Psoas muscle (tissue), 8 donors: Measurements from ENCODE around the gene RASSF8. TPM values are rescaled to one million over a fixed set of nuclear protein-coding genes. Genes with fewer than 3 reads are reported as not detected.

ENCODE experiments used
- ATAC-seq, 4 donors: fragments of 200-7000 bp; cut with Tn5 transposase; one replicate each; pipeline ENCODE4 v1.9.1; 2020; ENCODE audit warnings: moderate library complexity in 3 of 4, mild to moderate bottlenecking in 2 of 4
- DNase-seq, 2 donors: peaks; one replicate each; pipeline ENCODE4 v3.0.0-alpha.2; 2020
- H3K27ac ChIP-seq: fragments of 200-600 bp; one replicate; pipeline ENCODE4 v1.8.0; 2022
- H3K27me3 ChIP-seq, 3 donors: fragments of 200-600 bp in 1 of 3; one replicate each; pipeline versions ENCODE4 v1.6.1 to v1.8.0; 2013 to 2022; ENCODE audit warnings: low read length in 2 of 3, mild to moderate bottlenecking in 2 of 3, moderate library complexity in 1 of 3; ENCODE audit not compliant: insufficient read depth in 3 of 3
- H3K36me3 ChIP-seq, 2 donors: fragments of 200-600 bp in 1 of 2; one replicate each; pipeline versions ENCODE4 v1.6.1 to v1.8.0; 2013 to 2022; ENCODE audit warnings: low read depth in 1 of 2, mild to moderate bottlenecking in 1 of 2, moderate library complexity in 1 of 2; ENCODE audit not compliant: insufficient read depth in 1 of 2
- H3K4me1 ChIP-seq: fragments of 200-600 bp; one replicate; pipeline ENCODE4 v1.8.0; 2022
- H3K4me3 ChIP-seq: fragments of 200-600 bp; one replicate; pipeline ENCODE4 v1.8.0; 2022; ENCODE audit warnings: mild to moderate bottlenecking
- H3K9me3 ChIP-seq: fragments of 200-600 bp; one replicate; pipeline ENCODE4 v1.8.0; 2022
- CTCF ChIP-seq: fragments of 200-600 bp; IDR thresholded peaks from one replicate; pipeline ENCODE4 v1.8.0; 2022; ENCODE audit warnings: antibody characterized with exemption
- WGBS, 3 donors: extraction: QIAGEN DNeasy Blood & Tissue Kit; methylation state at CpG; one replicate each; pipeline versions ENCODE4 v1.1.6 to v1.1.7; 2013; 5-methylcytosine and 5-hydroxymethylcytosine counted together
- intact Hi-C, 2 donors: fragments of 100-400 bp; cut with DNase I; formaldehyde crosslinking; loops; one replicate each; pipeline versions ENCODE4 v1.11.0 to v1.14.2; 2022
- polyA plus RNA-seq, 3 donors: library from polyadenylated mRNA; stranded (reverse); fragments of 200-250 nt; gene quantifications; one replicate each; pipeline ENCODE4 v1.2.3, GENCODE V29; 2013
- total RNA-seq, 4 donors: library from RNA; stranded (reverse); fragmentation: NEBNext Ultra II Directional in 2 of 4; extraction: Animal tissue kit (Norgen Biotek cat#: 25700) in 2 of 4; gene quantifications; one replicate each; pipeline versions ENCODE4 v1.2.1 to v1.2.4, GENCODE V29; 2021 to 2023
- donor health status: healthy with polysubstance abuse.
- donor health status: DM: no; HTN: no; CAD: no; lungs with moderate emphysema.
- donor health status: Bipolar disorder and iron deficiency.
- donor health status: healthy.
- donor health status: DM: yes; HTN: yes; CAD: no.
- donor health status: DM: no; HTN: no; CAD: no.
- donor health status: DM: no; HTN: no; CAD: no.
- donor health status: DM: yes; HTN: yes; CAD: no.

RASSF8 gene
- total and polyA plus RNA-seq, 7 donors = 7.7 to 80.3 (median 41.9) TPM

DNA sequence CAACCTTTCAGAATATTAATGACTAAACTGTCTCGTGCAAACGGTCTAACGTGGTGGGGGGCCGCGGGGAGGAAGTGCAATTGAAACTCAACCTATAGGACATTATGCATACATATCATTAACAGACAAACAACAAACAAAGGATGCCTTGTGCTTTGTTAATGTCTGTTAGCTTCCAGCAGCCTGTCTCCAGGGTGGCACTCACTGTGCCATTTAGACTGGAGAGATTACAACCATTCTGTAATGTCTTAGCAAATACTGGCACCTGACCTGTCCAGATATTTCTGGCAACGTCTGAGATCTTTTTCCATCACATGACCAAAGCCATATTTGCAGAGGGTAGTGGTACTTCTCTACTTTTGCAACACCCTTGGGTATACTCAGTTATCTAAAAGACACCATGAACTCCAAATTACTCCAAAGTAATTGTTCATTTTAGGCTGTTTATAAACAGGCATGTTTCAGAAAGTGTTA lies 154.7 kb downstream of the RASSF8 start:
- DNase-seq (no peak), ATAC-seq (peak; percentile 50 to 63 (median 58))
- Histone ChIP-seq H3K36me3 (no peaks in the 10 kb centered on the region), H3K27me3 (no peaks in the 10 kb centered on the region), H3K4me3 (peak overlapping the region; percentile 61), H3K9me3 (no peaks in the 10 kb centered on the region), H3K4me1 (peaks cover 66% of the 10 kb centered on the region), H3K27ac (peak overlapping the region; percentile 90)
- TF ChIP-seq CTCF = no peak
- WGBS, 3 donors = 23 to 30% (median 24%) methylated on average over 6 of the region's 6 CpGs
- intact Hi-C loops = no loop called here

- peak overlapping the region; percentile 90 for H3K27ac ChIP-seq
- no peaks in the 10 kb centered on the region for H3K36me3 ChIP-seq
- H3K4me1 ChIP-seq = peaks cover 64% of the 10 kb centered on the region
- intact Hi-C loops = no loop called here
- 1% methylated on average over 69 to 72 of the region's 72 CpGs for WGBS, 3 donors
- ATAC-seq = peak; percentile 84 to 95 (median 88)
- no peaks in the 10 kb centered on the region for H3K27me3 ChIP-seq
- no peaks in the 10 kb centered on the region for H3K9me3 ChIP-seq
- peak overlapping the region; percentile 61 for H3K4me3 ChIP-seq
- TF ChIP-seq CTCF = peak; percentile 31
- peak; percentile 95 to 98 for DNase-seq
Observed at GRCh38 chr12:26113853-26114719, 155.6 kb downstream of the RASSF8 start.

- no peak for DNase-seq
- peak overlapping the region; percentile 61 for H3K4me3 ChIP-seq
- H3K4me1 ChIP-seq = peaks cover 69% of the 10 kb centered on the region
- 19 to 31% (median 20%) methylated on average over 13 of the region's 13 CpGs for WGBS, 3 donors
- no peaks in the 10 kb centered on the region for H3K9me3 ChIP-seq
- no peaks in the 10 kb centered on the region for H3K36me3 ChIP-seq
- H3K27me3 ChIP-seq = no peaks in the 10 kb centered on the region
- peak in 1 of 4 donors; percentile 4 for ATAC-seq
- TF ChIP-seq CTCF = no peak
- H3K27ac ChIP-seq = peak overlapping the region; percentile 90
- intact Hi-C loops = no loop called here
Observed at GRCh38 chr12:26114720-26115401, 156.4 kb downstream of the RASSF8 start.

GRCh38 chr12:26116829-26117715 lies 158.6 kb downstream of the RASSF8 start:
- Histone ChIP-seq H3K4me3 (no peak overlapping the region), H3K4me1 (peaks cover 70% of the 10 kb centered on the region), H3K27ac (peak overlapping the region; percentile 90), H3K9me3 (no peaks in the 10 kb centered on the region), H3K27me3 (no peaks in the 10 kb centered on the region), H3K36me3 (no peaks in the 10 kb centered on the region)
- TF ChIP-seq CTCF = no peak
- peak in 1 of 4 donors; percentile 9 for ATAC-seq
- no peak for DNase-seq
- WGBS, 3 donors = 35 to 59% (median 37%) methylated on average over 6 of the region's 6 CpGs
- intact Hi-C loops = no loop called here
